HFF-Myc (cell line): ENCODE results near the gene HTT.

Source experiments
- DNase-seq: peaks from one replicate; pipeline ENCODE4 v3.0.0-alpha.2; 2011; ENCODE audit warnings: low read depth; ENCODE audit errors: extremely low read depth
- H3K4me3 ChIP-seq: replicated peaks from 2 replicates; pipeline ENCODE4 v1.5.1; 2011; ENCODE audit warnings: low read depth, mild to moderate bottlenecking, control low read depth, low read length
- CTCF ChIP-seq: IDR thresholded peaks from 2 replicates; pipeline ENCODE4 v1.5.1; 2012; ENCODE audit warnings: mild to moderate bottlenecking, low read depth, low read length, control low read depth; ENCODE audit errors: missing control alignments

HTT gene

GRCh38 chr4:3291411-3291968 is 217.0 kb downstream of the HTT start:
- no peak for DNase-seq
- no peak for TF ChIP-seq CTCF
- H3K4me3 ChIP-seq, result peak overlapping the region; percentile 71

- TF ChIP-seq CTCF, result no peak
- no peak for DNase-seq
- H3K4me3 ChIP-seq, result peak overlapping the region; percentile 71
Observed at GRCh38 chr4:3291969-3292570, 217.6 kb downstream of the HTT start.

- H3K4me3 ChIP-seq, result peak within 1 kb of the TSS; percentile 71
- TF ChIP-seq CTCF, result no peak
- peak; percentile 58 for DNase-seq
Observed at GRCh38 chr4:3292571-3293400, 218.3 kb downstream of the HTT start, which contains the start of gene RGS12. TSS of gene RGS12 (plus strand) at chr4:3293021. CDS start at chr4:3316171, 23,150 bp downstream.
